DMS153 treated with DMSO at 0.1 percent for 48 hours (cell line): ENCODE data around the gene KANTR.
"Not testable (repeated sequence)": the region's sequence is repeated elsewhere in the genome, so short reads cannot be mapped to it uniquely, and the experiment has no call there.

Experiments used
- DNase-seq: peaks from one replicate; lab custom pipeline; 2025; ENCODE audit not compliant: unreplicated experiment; lab: John Stamatoyannopoulos, UW

Gene KANTR

DNA sequence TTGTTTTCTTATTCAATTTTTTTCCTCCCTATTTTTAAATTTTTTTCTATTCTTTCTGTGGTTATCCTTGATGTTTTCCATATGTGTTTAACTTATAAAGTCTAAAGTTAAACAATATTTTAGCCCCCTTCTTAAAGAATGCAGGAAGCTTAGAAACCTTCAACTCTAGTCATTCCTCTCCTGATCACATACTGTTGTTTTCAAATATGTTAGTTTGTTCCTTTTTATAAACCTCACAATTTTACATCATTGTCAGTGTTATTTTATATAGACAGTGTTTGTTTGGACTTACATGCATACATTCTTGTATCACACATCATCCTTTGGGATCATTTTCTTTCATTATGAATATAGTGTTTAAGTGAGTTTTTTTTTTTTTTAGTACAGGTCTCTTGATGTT lies 31.6 kb downstream of the KANTR start:
- no peak for DNase-seq

DNA sequence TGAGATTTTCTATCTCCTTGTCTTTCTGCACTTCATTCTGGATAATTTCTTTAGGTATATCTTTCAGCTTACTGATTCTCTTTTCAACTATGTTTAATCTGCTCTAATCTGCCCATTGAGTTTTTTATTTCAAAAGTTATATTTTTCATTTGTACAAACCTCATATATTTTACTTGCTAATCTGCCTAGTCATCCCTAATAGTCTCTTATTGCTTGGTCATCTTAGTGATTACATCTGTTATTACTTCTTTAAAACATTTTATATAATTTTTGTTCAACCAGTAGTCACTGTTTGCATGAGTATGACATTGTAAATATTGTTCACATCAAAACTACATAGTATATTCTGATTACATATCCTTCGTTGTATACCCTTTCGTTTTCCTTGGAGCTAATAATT lies 32.4 kb downstream of the KANTR start:
- DNase-seq: no peak

DNA sequence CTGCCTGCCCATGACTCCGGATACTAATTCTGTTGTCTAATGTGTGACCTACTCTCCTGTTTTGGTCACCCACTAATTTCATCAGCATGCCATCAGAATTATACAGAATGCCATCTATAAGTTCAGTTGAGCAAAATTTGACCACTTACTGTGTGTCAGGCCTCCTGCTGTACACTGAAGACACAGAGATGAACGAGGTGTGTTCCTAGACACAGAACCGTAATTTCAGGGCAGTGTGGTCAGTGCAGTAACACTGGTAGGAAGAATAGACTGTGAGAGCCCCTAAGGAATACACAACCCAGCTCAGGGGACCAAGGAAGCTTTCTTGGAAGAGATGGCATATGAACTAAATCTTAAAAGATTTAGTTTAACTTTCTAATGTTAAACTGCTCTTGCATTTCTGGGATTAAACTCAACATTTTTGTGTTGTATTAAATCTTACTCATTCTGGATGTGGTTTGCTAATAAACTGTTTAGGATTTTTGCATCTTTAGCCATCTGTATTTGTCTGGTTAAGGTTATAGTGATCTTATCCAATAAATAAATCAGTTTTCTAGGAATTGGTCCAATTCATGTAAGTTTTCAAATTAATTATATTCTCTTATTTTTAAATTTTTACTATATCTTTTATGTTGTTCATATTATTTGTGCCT lies 34.3 kb downstream of the KANTR start:
- DNase-seq: no peak

DNA sequence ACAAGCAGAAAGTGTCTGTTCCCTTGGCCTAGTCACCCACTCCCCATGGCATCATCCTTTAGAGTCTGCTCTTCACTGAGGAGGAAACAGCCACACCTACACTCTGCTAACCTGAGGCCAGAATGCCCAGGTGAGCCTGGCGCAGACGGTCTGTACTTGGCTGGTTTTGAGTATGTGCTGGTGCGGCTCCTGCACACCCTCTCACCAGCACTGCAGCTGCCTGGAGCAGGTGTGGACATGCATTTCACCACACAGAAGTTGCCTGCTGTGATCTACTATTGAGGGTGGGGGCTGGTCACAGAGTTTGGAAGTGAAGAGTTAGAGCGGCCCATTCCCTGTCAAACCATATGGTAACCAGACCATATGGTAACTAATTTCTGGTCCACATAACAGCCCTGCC lies 39.5 kb downstream of the KANTR start:
- DNase-seq: no peak

DNA sequence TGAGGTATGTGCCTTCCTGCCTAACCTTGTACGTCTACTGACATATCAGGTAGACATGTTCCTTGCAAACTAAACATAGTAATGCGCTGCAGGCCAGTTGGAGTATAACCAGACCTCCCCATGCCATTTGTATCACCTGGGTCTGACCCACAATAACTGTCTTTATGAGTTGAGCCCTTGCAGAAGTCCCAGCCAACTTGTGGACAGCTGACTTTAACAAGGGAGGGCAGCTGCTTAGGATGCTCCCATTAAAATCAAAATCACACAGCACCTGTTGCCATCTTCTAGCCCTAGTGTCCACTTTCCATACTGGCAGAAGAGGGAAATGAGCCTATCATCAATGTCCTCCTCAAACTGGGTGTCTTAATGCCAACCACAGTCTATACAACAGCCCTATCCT lies 41.6 kb downstream of the KANTR start:
- DNase-seq: no peak

DNA sequence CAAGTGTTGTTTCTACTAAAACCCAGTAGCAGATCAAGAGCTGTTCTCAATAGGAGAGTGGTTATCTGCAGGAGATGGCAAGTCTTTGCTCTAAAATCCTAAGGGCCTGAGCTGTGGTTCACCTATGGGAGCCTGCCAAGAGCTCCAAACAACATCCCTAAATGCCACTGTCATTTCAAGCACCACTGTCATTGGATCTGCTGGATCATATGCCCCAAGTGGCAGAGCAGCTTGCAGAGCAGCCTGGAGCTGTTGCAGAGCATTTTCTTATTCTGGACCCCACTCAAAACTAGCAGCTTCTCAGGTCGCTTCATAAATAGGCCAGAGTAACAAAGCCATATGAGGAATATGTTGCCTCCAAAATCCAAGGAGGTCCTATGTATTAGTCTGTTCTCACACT lies 59.6 kb downstream of the KANTR start:
- no peak for DNase-seq

DNA sequence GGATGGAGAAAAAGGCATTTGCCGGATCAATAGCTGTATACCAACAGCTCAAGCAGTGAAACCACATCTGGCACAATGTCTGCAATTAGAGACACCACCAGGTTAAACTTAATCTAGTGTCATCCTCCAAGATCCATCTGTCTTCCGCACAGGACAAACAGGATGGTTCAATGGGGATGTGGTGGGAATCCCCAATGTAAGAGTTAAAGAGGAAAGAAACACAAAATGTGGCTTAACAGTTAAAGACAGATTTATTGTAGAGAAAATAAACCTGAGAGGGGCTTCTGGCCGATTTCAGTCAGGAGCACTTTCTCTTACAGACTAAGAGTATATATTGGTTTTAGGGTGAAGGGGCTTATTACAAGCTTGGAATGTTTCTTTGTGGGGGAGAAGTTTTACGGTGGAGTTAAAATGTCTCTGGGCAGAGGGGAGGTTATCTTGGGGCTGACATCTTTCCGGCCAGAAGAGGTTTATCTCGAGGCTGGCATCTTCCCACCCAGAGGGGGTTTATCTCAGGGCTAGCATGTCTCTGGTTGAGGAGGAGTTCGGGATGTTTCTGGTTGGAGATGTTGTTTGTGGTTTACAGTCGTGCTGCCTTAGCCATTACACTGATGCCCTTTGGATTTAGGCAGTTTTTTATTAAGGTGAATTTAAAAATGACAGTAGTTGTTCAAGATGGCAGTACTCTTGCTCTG lies 61.7 kb downstream of the KANTR start:
- DNase-seq: no peak

DNA sequence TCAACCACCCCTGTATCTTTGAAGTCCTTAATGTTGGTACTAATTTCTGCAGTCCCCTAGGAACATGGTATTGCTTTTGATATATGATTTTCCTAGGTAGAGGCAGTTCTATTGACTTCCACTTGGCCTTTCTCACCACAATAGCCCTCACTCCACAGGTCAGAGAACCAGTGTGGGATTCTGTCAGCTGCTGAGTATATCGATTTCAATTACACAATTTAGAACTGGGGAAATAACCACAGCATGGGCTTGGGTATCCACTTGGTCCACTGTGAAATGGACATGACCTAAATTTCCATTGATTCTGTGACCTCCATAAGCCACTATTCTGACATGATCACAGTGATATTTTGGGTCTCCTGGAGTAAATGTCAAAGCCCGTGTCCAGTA lies 62.3 kb downstream of the KANTR start:
- no peak for DNase-seq

DNA sequence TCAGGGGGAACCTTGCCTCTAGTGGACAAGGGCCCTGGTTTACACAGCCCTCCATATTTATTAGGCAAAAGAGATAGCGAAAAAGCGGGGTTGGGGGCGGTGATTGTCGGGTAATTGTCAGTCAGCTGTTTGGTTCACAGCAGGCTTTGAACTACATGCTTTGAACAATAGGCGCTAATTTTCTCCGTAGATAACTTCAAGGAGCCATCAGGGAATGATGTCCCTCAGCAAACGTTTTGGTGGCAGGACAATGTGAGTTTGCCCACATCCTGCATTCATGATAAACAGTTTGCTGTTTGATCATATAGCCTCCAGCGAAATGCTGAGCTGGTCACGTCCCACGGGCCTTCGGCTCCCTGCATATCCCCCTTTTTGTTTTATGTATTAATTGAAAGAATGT lies 65.2 kb downstream of the KANTR start:
- no peak for DNase-seq

DNA sequence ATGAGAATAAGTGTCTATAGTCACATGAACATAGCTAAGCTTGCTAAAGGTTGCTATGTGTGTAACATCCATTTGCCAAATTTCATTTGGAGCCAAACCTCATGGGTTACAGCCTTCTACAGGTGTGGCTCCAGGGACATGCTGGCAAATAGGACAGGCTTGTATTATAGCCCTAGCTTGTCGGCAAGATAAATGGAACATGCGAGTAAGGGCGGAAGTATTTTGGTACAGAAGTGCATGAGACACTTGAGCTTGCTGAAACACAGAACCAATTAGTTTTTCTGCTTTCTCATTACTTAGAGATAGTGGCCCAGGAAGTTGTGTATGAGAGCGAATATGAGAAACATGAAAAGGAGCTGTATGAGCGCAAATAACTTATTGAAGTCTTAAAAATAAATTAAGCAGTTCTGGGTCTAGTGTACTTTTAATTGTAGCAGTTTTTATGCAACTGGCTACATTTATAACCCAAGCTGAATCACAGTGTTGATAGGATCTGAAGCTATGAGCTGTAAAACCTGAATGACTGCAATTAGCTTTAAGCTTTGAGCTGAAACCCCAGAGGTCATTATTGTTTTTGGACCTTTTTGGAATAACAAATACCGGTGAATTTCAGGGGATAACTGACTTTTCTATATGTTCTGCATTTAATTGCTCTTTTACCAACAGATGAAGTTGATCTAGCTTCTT lies 66.5 kb downstream of the KANTR start:
- no peak for DNase-seq

DNA sequence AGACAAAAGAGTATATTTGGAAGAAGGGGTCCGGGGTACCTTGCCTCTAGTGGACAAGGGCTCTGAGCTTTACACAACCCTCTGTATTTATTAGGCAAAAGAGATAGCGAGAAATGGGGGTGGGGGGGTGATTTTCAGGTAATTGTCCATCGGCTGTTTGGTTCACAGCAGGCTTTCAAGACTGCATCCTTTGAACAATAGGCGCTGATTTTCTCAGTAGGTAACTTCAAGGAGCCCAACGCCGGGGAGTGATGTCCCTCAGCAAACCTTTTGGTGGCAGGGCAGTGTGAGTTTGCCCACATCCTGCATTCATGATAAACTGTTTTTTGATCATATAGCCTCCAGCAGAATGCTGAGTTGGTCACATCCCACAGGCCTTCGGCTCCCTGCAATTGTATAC lies 69.5 kb downstream of the KANTR start:
- DNase-seq: no peak

DNA sequence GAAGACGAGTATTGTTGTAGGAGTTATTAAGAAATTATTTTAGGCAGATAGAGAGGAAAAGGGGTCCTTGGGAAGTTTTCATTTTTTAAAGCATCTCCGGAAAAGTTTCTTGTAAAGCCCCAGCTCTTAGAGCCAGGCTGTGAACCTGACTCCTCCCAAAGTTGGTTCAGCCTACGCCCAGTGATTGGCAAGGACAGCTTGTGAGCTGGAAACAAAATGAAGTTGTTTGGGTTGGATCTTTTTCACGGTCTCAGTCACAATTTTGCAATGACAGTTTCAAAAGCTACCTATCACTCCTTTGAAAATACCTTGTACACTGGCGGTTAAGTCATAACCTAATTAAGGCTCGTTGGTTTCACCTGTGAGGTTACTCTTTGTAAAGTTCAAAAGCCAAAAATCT lies 70.6 kb downstream of the KANTR start:
- not testable (repeated sequence) for DNase-seq

DNA sequence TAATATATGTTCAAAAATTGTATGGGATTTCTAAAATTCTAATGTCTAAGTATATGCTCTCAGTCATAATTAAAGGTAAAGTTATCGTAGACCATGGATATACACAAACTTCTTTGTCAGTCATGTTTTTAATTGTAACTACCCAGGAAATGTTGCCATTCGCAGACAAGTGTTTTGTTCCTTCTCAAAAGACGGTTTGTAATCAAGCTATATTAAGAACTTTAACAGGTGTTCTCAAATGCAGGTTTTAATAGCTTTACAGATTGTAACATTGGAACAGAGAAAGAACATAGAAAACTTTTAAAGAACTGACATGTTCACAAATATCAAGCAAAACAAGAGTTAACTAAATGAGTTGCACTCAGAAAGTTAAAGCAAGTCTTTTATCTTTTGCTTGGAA lies 72.2 kb downstream of the KANTR start:
- no peak for DNase-seq

DNA sequence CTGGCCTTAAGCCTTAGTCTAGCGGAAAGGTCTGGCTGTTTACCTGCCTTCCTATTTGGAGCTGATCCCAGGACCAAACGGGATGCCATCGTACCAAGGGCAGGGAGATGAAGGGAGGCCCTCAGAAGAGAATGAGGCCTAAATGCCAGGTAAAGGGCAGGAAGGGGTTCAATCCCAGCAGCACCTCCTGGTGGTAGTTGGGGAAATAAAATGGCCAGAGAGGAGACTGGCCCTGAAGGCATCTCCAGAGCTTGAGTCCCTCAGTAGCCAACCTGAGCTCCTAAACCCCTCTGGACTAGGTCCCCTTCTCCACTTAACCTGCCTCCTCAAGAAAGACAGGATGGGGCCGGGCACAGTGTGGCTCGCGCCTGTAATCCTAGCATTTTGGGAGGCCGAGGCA lies 77.4 kb downstream of the KANTR start:
- no peak for DNase-seq
